ENCODE data around the gene LRRC1. TPM values are rescaled to one million over a fixed set of nuclear protein-coding genes. Genes with fewer than 3 reads are reported as not detected.
A peak's percentile ranks its signal among the peaks of the same experiment; 100 is the strongest.
"Not testable (repeated sequence)": the region's sequence is repeated elsewhere in the genome, so short reads cannot be mapped to it uniquely, and the experiment has no call there.

LRRC1 gene
- total RNA-seq, 1 experiment from 2014 or later = 8.6 TPM

- no peak for DNase-seq (ENCODE audit: low spot score)
- in situ Hi-C loops (cut with HindIII; ENCODE audit: low sequenced_read_pairs) = no loop called here
These were observed 8.0 kb upstream of the LRRC1 start for GRCh38 chr6:53786832-53787231.

- in situ Hi-C loops (cut with HindIII; ENCODE audit: low sequenced_read_pairs) = no loop called here
These were observed 3.9 kb upstream of the LRRC1 start for GRCh38 chr6:53790886-53791285.

GRCh38 chr6:53792016-53792415 is 2.8 kb upstream of the LRRC1 start:
- no peak for DNase-seq (ENCODE audit: low spot score)
- in situ Hi-C loops (cut with HindIII; ENCODE audit: low sequenced_read_pairs) = no loop called here

More at GRCh38 chr6:53790886-53791285, 3.9 kb upstream of the LRRC1 start:
- no peak for DNase-seq (ENCODE audit: low spot score)

GRCh38 chr6:53792973-53793317 is 1.9 kb upstream of the LRRC1 start:
- DNase-seq (ENCODE audit: low spot score) = no peak
- in situ Hi-C loops (cut with HindIII; ENCODE audit: low sequenced_read_pairs) = no loop called here

- DNase-seq (ENCODE audit: low spot score) = peak; percentile 56
- in situ Hi-C loops (cut with HindIII; ENCODE audit: low sequenced_read_pairs) = no loop called here
These were observed 1.3 kb upstream of the LRRC1 start for GRCh38 chr6:53793318-53794136.

- in situ Hi-C loops (cut with HindIII; ENCODE audit: low sequenced_read_pairs) = no loop called here
- peak; percentile 50 for DNase-seq (ENCODE audit: low spot score)
These were observed 577 bp upstream of the LRRC1 start for GRCh38 chr6:53794137-53794719.

- DNase-seq (ENCODE audit: low spot score) = no peak
- in situ Hi-C loops (cut with HindIII; ENCODE audit: low sequenced_read_pairs) = no loop called here
These were observed 516 bp downstream of the LRRC1 start for GRCh38 chr6:53795340-53795701.

GRCh38 chr6:53795702-53796450 is 1.1 kb downstream of the LRRC1 start:
- in situ Hi-C loops (cut with HindIII; ENCODE audit: low sequenced_read_pairs) = no loop called here
- DNase-seq (ENCODE audit: low spot score) = peak; percentile 27

- DNase-seq (ENCODE audit: low spot score) = no peak
These were observed 1.6 kb downstream of the LRRC1 start for GRCh38 chr6:53796451-53796780.

GRCh38 chr6:53796791-53797190 is 2.0 kb downstream of the LRRC1 start:
- no peak for DNase-seq (ENCODE audit: low spot score)
- in situ Hi-C loops (cut with HindIII; ENCODE audit: low sequenced_read_pairs) = no loop called here

More at GRCh38 chr6:53796451-53796780, 1.6 kb downstream of the LRRC1 start:
- in situ Hi-C loops (cut with HindIII; ENCODE audit: low sequenced_read_pairs) = no loop called here

GRCh38 chr6:53797304-53797703 is 2.5 kb downstream of the LRRC1 start:
- in situ Hi-C loops (cut with HindIII; ENCODE audit: low sequenced_read_pairs) = no loop called here
- DNase-seq (ENCODE audit: low spot score) = no peak

- no peak for DNase-seq (ENCODE audit: low spot score)
- in situ Hi-C loops (cut with HindIII; ENCODE audit: low sequenced_read_pairs) = no loop called here
These were observed 4.5 kb downstream of the LRRC1 start for GRCh38 chr6:53799340-53799739.

GRCh38 chr6:53801022-53801421 is 6.2 kb downstream of the LRRC1 start:
- no peak for DNase-seq (ENCODE audit: low spot score)
- in situ Hi-C loops (cut with HindIII; ENCODE audit: low sequenced_read_pairs) = no loop called here

- DNase-seq (ENCODE audit: low spot score) = no peak
- in situ Hi-C loops (cut with HindIII; ENCODE audit: low sequenced_read_pairs) = no loop called here
These were observed 7.8 kb downstream of the LRRC1 start for GRCh38 chr6:53802582-53802981.

- DNase-seq (ENCODE audit: low spot score) = no peak
- in situ Hi-C loops (cut with HindIII; ENCODE audit: low sequenced_read_pairs) = no loop called here
These were observed 8.5 kb downstream of the LRRC1 start for GRCh38 chr6:53803081-53803860.

- in situ Hi-C loops (cut with HindIII; ENCODE audit: low sequenced_read_pairs) = no loop called here
- no peak for DNase-seq (ENCODE audit: low spot score)
These were observed 10.2 kb downstream of the LRRC1 start for GRCh38 chr6:53805016-53805415.

- in situ Hi-C loops (cut with HindIII; ENCODE audit: low sequenced_read_pairs) = no loop called here
- DNase-seq (ENCODE audit: low spot score) = no peak
These were observed 10.9 kb downstream of the LRRC1 start for GRCh38 chr6:53805725-53806124.

- DNase-seq (ENCODE audit: low spot score); in situ Hi-C loops (cut with HindIII; ENCODE audit: low sequenced_read_pairs): not testable (repeated sequence)
These were observed 12.8 kb downstream of the LRRC1 start for GRCh38 chr6:53807606-53808005.

- DNase-seq (ENCODE audit: low spot score) = no peak
- in situ Hi-C loops (cut with HindIII; ENCODE audit: low sequenced_read_pairs) = no loop called here
These were observed 13.6 kb downstream of the LRRC1 start for GRCh38 chr6:53808302-53808881.
